GM18505 (cell line): ENCODE data around the gene NET1.

Experiments
- ATAC-seq: cut with Tn5 transposase; IDR thresholded peaks from one replicate; pipeline ENCODE4 v1.9.1; 2021; ENCODE audit not compliant: unreplicated experiment
- POLR2A ChIP-seq: IDR thresholded peaks from 4 replicates; pipeline ENCODE4 v1.6.1; 2011; ENCODE audit warnings: borderline replicate concordance; ENCODE audit not compliant: insufficient read depth, insufficient read length; ENCODE audit errors: extremely low read depth

NET1 gene

GRCh38 chr10:5458425-5458824 lies 46.1 kb downstream of the NET1 start:
- ATAC-seq = no peak
- no peak for TF ChIP-seq POLR2A

- TF ChIP-seq POLR2A = no peak
Measured at GRCh38 chr10:5458949-5459747, 46.8 kb downstream of the NET1 start.

GRCh38 chr10:5460468-5461202 lies 48.3 kb downstream of the NET1 start:
- no peak for ATAC-seq
- no peak for TF ChIP-seq POLR2A

More at GRCh38 chr10:5458949-5459747, 46.8 kb downstream of the NET1 start:
- ATAC-seq = no peak

GRCh38 chr10:5461203-5461588 lies 48.8 kb downstream of the NET1 start:
- no peak for ATAC-seq
- no peak for TF ChIP-seq POLR2A

GRCh38 chr10:5461914-5462840 lies 49.8 kb downstream of the NET1 start:
- TF ChIP-seq POLR2A = no peak

GRCh38 chr10:5462841-5463293 lies 50.5 kb downstream of the NET1 start:
- no peak for ATAC-seq
- TF ChIP-seq POLR2A = no peak

More at GRCh38 chr10:5461914-5462840, 49.8 kb downstream of the NET1 start:
- ATAC-seq = no peak

- no peak for TF ChIP-seq POLR2A
- ATAC-seq = no peak
Measured at GRCh38 chr10:5464546-5464945, 52.2 kb downstream of the NET1 start.

- TF ChIP-seq POLR2A = no peak
- no peak for ATAC-seq
Measured at GRCh38 chr10:5465976-5466450, 53.7 kb downstream of the NET1 start.

GRCh38 chr10:5466451-5467206 lies 54.3 kb downstream of the NET1 start:
- no peak for ATAC-seq
- TF ChIP-seq POLR2A = no peak

- TF ChIP-seq POLR2A = no peak
Measured at GRCh38 chr10:5467207-5467535, 54.8 kb downstream of the NET1 start.

GRCh38 chr10:5467634-5468255 lies 55.4 kb downstream of the NET1 start:
- no peak for TF ChIP-seq POLR2A
- ATAC-seq = no peak

More at GRCh38 chr10:5467207-5467535, 54.8 kb downstream of the NET1 start:
- no peak for ATAC-seq
